Esophagus squamous epithelium (tissue), 5 donors: ENCODE data around the gene NRG3. TPM values are rescaled to one million over a fixed set of nuclear protein-coding genes. Genes with fewer than 3 reads are reported as not detected.

Source experiments
- DNase-seq: peaks from one replicate; lab custom pipeline; 2025; lab: John Stamatoyannopoulos, UW
- H3K27ac ChIP-seq, 4 donors: fragments of 200-600 bp; sonication (generic); one replicate each; pipeline ENCODE4 v1.5.1; 2016 to 2019; ENCODE audit warnings: mild to moderate bottlenecking in 1 of 4
- H3K27me3 ChIP-seq, 4 donors: fragments of 200-600 bp; sonication (generic); 1 replicate in 3 of 4; 2 replicates in 1 of 4; pipeline versions ENCODE4 v1.5.1 to v1.6.0; 2017 to 2021; ENCODE audit warnings: antibody characterized with exemption in 1 of 4
- H3K36me3 ChIP-seq, 3 donors: fragments of 200-600 bp; sonication (generic); one replicate each; pipeline ENCODE4 v1.5.1; 2016 to 2019
- H3K4me1 ChIP-seq, 3 donors: fragments of 200-600 bp; sonication (generic); one replicate each; pipeline ENCODE4 v1.5.1; 2017 to 2019
- H3K4me3 ChIP-seq, 4 donors: fragments of 200-600 bp; sonication (generic); 1 replicate in 3 of 4; 2 replicates in 1 of 4; pipeline ENCODE4 v1.5.1; 2016 to 2019; ENCODE audit warnings: mild to moderate bottlenecking in 2 of 4, moderate library complexity in 1 of 4
- H3K9me3 ChIP-seq, 3 donors: fragments of 200-600 bp; sonication (generic); one replicate each; pipeline ENCODE4 v1.5.1; 2016 to 2019
- POLR2A ChIP-seq, 4 donors: fragments of 450-650 bp; IDR thresholded peaks; one replicate each; pipeline ENCODE4 v1.6.1; 2017; ENCODE audit warnings: antibody characterized with exemption in 4 of 4, mild to moderate bottlenecking in 4 of 4, moderate library complexity in 3 of 4
- WGBS, 2 donors: methylation state at CpG; one replicate each; pipeline ENCODE4 v1.1.5; 2018; 5-methylcytosine and 5-hydroxymethylcytosine counted together
- intact Hi-C: fragments of 100-400 bp; cut with DNase I; formaldehyde crosslinking; loops from one replicate; pipeline ENCODE4 v1.15.0; 2022
- total RNA-seq, 4 donors: library from RNA; depleted of rRNA; stranded (reverse); fragments of >200 nt; gene quantifications; one replicate each; pipeline ENCODE4 v1.1.0, GENCODE V29; 2016
- TF ChIP-seq, protein P1 (sequence below), 6 experiments: fragments of 450-650 bp in 4 of 6; fragments of 200-600 bp in 2 of 6; sonication (generic) in 2 of 6; IDR thresholded peaks; one replicate each; pipeline ENCODE4 v1.5.1; 2016 to 2019; ENCODE audit warnings: antibody characterized with exemption in 6 of 6, mild to moderate bottlenecking in 4 of 6, moderate library complexity in 4 of 6
- donor health status: DM: yes; HTN: yes; CAD: no.

Gene NRG3
- total RNA-seq, 4 donors from 2014 or later, result 0.19 TPM; not detected in 3

DNA sequence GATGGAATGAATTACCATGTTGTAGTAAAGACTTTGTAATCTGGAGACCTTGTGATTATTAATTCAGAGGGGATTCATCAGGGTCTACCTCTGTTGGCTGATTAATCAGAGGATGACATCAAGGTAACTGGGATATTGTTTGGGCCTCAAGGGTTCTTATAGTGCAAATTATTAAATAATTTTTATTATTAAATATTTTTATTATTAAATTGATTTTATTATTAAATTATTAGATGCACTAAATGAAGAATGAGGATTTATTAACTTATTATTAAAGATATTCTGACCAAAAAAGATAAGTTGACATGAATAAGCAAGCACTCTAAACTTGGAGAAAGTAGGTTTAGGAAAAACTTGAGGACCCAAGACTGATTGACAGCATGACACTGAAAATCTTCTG is 661.7 kb downstream of the NRG3 start:
- no peak for TF ChIP-seq POLR2A (IDR thresholded peaks at IDR 0.05)
- TF ChIP-seq, protein P1, sequence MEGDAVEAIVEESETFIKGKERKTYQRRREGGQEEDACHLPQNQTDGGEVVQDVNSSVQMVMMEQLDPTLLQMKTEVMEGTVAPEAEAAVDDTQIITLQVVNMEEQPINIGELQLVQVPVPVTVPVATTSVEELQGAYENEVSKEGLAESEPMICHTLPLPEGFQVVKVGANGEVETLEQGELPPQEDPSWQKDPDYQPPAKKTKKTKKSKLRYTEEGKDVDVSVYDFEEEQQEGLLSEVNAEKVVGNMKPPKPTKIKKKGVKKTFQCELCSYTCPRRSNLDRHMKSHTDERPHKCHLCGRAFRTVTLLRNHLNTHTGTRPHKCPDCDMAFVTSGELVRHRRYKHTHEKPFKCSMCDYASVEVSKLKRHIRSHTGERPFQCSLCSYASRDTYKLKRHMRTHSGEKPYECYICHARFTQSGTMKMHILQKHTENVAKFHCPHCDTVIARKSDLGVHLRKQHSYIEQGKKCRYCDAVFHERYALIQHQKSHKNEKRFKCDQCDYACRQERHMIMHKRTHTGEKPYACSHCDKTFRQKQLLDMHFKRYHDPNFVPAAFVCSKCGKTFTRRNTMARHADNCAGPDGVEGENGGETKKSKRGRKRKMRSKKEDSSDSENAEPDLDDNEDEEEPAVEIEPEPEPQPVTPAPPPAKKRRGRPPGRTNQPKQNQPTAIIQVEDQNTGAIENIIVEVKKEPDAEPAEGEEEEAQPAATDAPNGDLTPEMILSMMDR (IDR thresholded peaks at IDR 0.05), result no peak
- no peak overlapping the region for H3K4me3 ChIP-seq
- no peaks in the 10 kb centered on the region for H3K4me1 ChIP-seq
- H3K36me3 ChIP-seq, result no peaks in the 10 kb centered on the region
- no peak for DNase-seq
- no peak overlapping the region for H3K27ac ChIP-seq
- no peaks in the 10 kb centered on the region for H3K9me3 ChIP-seq
- H3K27me3 ChIP-seq, result no peaks in the 10 kb centered on the region
- intact Hi-C loops, result no loop called here

DNA sequence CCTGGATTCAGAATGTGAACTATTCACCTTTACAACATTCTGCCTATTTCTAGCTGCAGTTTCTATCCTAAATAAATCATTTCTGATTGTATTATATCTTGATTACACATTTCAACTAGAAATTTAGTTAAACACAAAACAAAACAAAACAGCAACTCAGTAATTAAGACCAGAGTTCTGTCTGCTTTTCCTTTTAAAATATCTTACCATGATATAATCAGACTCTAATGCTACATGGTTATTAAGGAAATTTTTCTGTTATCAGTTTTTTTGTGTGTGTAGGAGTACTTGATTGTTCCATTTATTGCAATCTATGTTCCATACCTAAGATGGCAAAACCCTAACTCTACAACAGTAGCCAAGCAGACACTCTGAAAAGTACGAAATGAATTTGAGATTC is 663.3 kb downstream of the NRG3 start:
- Histone ChIP-seq H3K36me3 (no peaks in the 10 kb centered on the region), H3K9me3 (no peaks in the 10 kb centered on the region), H3K4me3 (no peak overlapping the region), H3K4me1 (no peaks in the 10 kb centered on the region), H3K27me3 (no peaks in the 10 kb centered on the region), H3K27ac (no peak overlapping the region)
- WGBS, 2 donors, result 62 to 72% methylated on average over 1 of the region's 1 CpG
- TF ChIP-seq, protein P1 (IDR thresholded peaks at IDR 0.05), result no peak
- TF ChIP-seq POLR2A (IDR thresholded peaks at IDR 0.05), result no peak
- no peak for DNase-seq
- intact Hi-C loops, result no loop called here

DNA sequence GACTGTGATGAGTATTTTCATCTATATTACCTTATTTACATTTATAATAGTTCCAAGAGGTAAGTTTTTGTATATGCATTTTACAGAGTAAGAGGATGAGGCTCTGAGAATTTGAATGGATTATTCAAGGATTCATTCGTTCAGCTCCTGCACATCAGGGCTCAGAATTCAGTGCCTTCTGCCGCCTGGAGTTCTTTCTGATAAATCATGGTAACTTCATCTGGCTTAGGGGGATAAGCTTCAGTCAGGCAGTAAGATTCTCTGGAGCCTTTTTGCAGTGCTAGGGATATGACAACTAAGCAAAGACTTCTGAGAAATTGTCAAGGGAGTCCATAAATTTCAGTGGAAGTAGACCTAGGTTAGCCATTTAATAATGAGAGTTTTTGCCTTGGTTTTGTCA is 668.6 kb downstream of the NRG3 start:
- Histone ChIP-seq H3K4me3 (no peak overlapping the region), H3K27me3 (no peaks in the 10 kb centered on the region), H3K27ac (no peak overlapping the region), H3K9me3 (no peaks in the 10 kb centered on the region), H3K4me1 (no peaks in the 10 kb centered on the region), H3K36me3 (no peaks in the 10 kb centered on the region)
- 75 to 91% methylated on average over 2 of the region's 2 CpGs for WGBS, 2 donors
- intact Hi-C loops, result no loop called here
- DNase-seq, result no peak
- TF ChIP-seq, protein P1 (IDR thresholded peaks at IDR 0.05), result no peak
- no peak for TF ChIP-seq POLR2A (IDR thresholded peaks at IDR 0.05)

DNA sequence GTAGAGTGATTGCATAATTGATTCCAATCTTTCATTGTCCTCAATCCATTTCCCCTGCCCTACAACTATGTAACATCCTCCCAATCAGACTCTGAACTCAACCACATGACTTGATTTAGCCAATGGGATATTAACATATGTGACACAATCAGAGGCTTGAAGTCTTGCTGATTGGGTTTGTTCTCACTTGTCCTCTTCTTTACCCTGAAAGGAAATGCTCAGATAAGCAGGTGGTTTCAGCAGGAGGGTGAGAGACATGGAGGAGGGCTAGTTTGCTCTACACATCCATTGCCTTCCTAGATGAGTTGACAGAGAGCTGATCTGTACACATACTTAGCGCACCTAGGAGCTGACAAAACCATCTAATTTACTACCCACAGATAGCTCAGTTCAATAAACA is 669.4 kb downstream of the NRG3 start:
- 69 to 80% methylated on average over 1 of the region's 1 CpG for WGBS, 2 donors
- TF ChIP-seq, protein P1 (IDR thresholded peaks at IDR 0.05), result no peak
- no peak for TF ChIP-seq POLR2A (IDR thresholded peaks at IDR 0.05)
- Histone ChIP-seq H3K9me3 (no peaks in the 10 kb centered on the region), H3K4me3 (no peak overlapping the region), H3K27ac (no peak overlapping the region), H3K27me3 (no peaks in the 10 kb centered on the region), H3K4me1 (no peaks in the 10 kb centered on the region), H3K36me3 (no peaks in the 10 kb centered on the region)
- intact Hi-C loops, result no loop called here
- DNase-seq, result no peak

DNA sequence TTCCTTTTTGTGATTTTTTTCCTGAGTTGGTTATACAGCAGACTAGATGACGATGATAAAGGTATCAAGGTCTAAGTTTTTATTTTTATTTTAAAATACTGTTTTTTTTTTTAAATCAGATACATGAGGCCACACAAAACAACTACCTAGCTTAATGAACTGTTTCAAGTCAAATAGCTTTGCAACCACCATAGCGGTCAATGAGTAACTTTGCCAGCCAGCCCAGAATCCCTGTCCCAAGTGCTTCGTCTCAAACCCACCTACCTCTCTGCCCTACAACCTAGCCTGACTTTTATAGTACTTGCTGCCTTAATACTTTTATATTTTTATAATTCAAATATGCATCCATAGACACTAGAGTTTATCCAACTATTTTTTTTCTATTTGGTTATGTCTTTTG is 676.5 kb downstream of the NRG3 start:
- H3K27me3 ChIP-seq, result no peaks in the 10 kb centered on the region
- H3K4me3 ChIP-seq, result no peak overlapping the region
- 75 to 82% methylated on average over 3 of the region's 3 CpGs for WGBS, 2 donors
- TF ChIP-seq, protein P1 (IDR thresholded peaks at IDR 0.05), result no peak
- TF ChIP-seq POLR2A (IDR thresholded peaks at IDR 0.05), result no peak
- no peaks in the 10 kb centered on the region for H3K4me1 ChIP-seq
- intact Hi-C loops, result no loop called here
- no peaks in the 10 kb centered on the region for H3K9me3 ChIP-seq
- no peak for DNase-seq
- no peak overlapping the region for H3K27ac ChIP-seq
- no peaks in the 10 kb centered on the region for H3K36me3 ChIP-seq
